ENCODE results near the gene FGFR4.

DNA sequence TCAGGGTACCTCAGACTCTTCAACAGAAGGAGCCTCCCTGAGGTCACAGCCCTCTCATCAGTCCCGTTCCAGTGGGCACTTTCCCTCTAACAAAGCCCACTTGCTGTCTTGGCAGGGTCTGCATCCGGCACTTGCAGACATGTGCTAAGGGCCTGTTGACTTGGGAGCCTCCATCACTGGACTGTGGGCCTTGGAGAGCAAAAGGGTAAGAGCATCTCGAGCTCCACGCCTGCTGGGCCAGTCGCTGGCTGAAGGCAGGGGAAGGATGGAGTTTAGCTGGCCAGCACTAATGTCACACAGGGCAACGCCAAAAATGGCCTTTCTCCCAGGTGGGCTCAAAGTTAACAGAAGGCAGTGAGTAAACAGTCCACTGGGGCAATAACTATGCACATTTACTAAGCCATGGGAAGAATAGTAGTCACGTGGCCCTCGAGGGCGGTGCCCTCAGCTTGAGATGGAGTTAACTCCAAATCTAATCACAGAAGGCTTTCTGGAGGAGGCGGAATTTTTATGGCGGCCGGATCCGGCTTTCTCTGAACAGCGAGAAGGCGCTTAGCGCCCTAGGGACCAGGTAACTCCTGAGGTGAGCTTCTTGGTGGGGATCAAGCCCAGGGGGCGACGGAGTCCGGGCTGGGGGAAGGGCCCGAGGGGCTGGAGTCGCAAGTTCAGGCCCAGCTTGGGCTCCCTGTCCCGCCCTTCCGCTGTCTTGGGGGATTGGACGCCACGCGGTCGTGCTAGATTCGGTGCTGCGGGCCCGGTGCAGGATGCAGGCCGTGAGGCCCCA, 44.8 kb downstream of the FGFR4 start:
- TF ChIP-seq POLR2A (IDR thresholded peaks at IDR 0.05; ENCODE audit: low read length) = no peak
- TF ChIP-seq GATA1 (IDR thresholded peaks at IDR 0.05; ENCODE audit: low read depth, low read length) = no peak

All from erythroblast (primary cell).